Keratinocyte (primary cell): ENCODE results near the gene ZBED3. TPM values are rescaled to one million over a fixed set of nuclear protein-coding genes. Genes with fewer than 3 reads are reported as not detected.

Experiments used
- DNase-seq: peaks from one replicate; pipeline ENCODE4 v3.0.0-alpha.2; 2011; ENCODE audit warnings: low read depth, missing footprints, low spot score
- FAIRE-seq: peaks from 2 replicates; lab custom pipeline; 2011; peaks lifted over from hg19 to GRCh38; lab: Jason Lieb, UNC
- H2AFZ ChIP-seq: 2 replicates; pipeline ENCODE4 v1.6.0; 2012; ENCODE audit warnings: low read length, control low read depth, inconsistent platforms; ENCODE audit not compliant: control insufficient read depth
- H3K27ac ChIP-seq: 2 replicates; pipeline ENCODE4 v1.5.1; 2011; ENCODE audit warnings: low read length; ENCODE audit not compliant: control insufficient read depth, insufficient read depth
- H3K27me3 ChIP-seq: 3 replicates; pipeline ENCODE4 v1.6.0; 2011; ENCODE audit warnings: low read length; ENCODE audit not compliant: control insufficient read depth, insufficient read depth; ENCODE audit errors: extremely low read depth
- H3K36me3 ChIP-seq, 2 experiments: 2 replicates in 1 of 2; 3 replicates in 1 of 2; pipeline ENCODE4 v1.5.1; 2011; ENCODE audit warnings: low read length in 2 of 2, mild to moderate bottlenecking in 1 of 2; ENCODE audit not compliant: control insufficient read depth in 2 of 2, insufficient read depth in 2 of 2; ENCODE audit errors: extremely low read depth in 1 of 2
- H3K4me1 ChIP-seq: 3 replicates; pipeline ENCODE4 v1.5.1; 2011; ENCODE audit warnings: low read length; ENCODE audit not compliant: control insufficient read depth, insufficient read depth; ENCODE audit errors: extremely low read depth
- H3K4me2 ChIP-seq: 3 replicates; pipeline ENCODE4 v1.6.0; 2011; ENCODE audit warnings: low read depth, low read length; ENCODE audit not compliant: control insufficient read depth, insufficient read depth; ENCODE audit errors: extremely low read depth
- H3K4me3 ChIP-seq, 3 experiments: fragments of 200-600 bp in 1 of 3; sonication (generic) in 1 of 3; 2 replicates in 2 of 3; 3 replicates in 1 of 3; pipeline ENCODE4 v1.5.1; 2011 to 2016; ENCODE audit warnings: low read length in 3 of 3, mild to moderate bottlenecking in 3 of 3, control low read depth in 2 of 3, inconsistent platforms in 1 of 3, low read depth in 1 of 3, mixed read lengths in 1 of 3, mixed run types in 1 of 3, moderate library complexity in 1 of 3; ENCODE audit not compliant: control insufficient read depth in 2 of 3, insufficient read depth in 2 of 3; ENCODE audit errors: extremely low read depth in 1 of 3
- H3K79me2 ChIP-seq: 2 replicates; pipeline ENCODE4 v1.6.0; 2012; ENCODE audit warnings: low read length; ENCODE audit not compliant: control insufficient read depth, insufficient read depth
- H3K9ac ChIP-seq: 3 replicates; pipeline ENCODE4 v1.6.0; 2011; ENCODE audit warnings: low read length; ENCODE audit not compliant: control insufficient read depth, insufficient read depth; ENCODE audit errors: extremely low read depth
- H3K9me1 ChIP-seq: 3 replicates; pipeline ENCODE4 v1.6.0; 2011; ENCODE audit warnings: low read length; ENCODE audit not compliant: control insufficient read depth, insufficient read depth; ENCODE audit errors: extremely low read depth
- H3K9me3 ChIP-seq: 2 replicates; pipeline ENCODE4 v1.5.1; 2012; ENCODE audit warnings: low read depth, low read length; ENCODE audit not compliant: control insufficient read depth
- H4K20me1 ChIP-seq: 3 replicates; pipeline ENCODE4 v1.6.0; 2011; ENCODE audit warnings: low read length; ENCODE audit not compliant: control insufficient read depth, insufficient read depth; ENCODE audit errors: extremely low read depth
- EZH2 ChIP-seq: IDR thresholded peaks from one replicate; pipeline ENCODE4 v1.6.1; 2012; ENCODE audit warnings: inconsistent platforms, mild to moderate bottlenecking, low read length, moderate library complexity
- dilution Hi-C: fragments of 300-500 bp; cut with MboI; formaldehyde crosslinking; loops from one replicate; pipeline ENCODE4 v1.7.0; 2020; ENCODE audit warnings: low sequenced_read_pairs; ENCODE audit not compliant: extremely low pct_ligation_motif_present
- polyA plus RNA-seq, 5 experiments: library from polyadenylated mRNA; depleted of rRNA in 3 of 5; stranded (reverse) in 3 of 5; stranded (forward) in 1 of 5; unstranded in 1 of 5; fragments of >200 nt; gene quantifications; 1 replicate in 1 of 5; 2 replicates in 3 of 5; 3 replicates in 1 of 5; pipeline versions ENCODE4 v1.2.1 to v1.2.3, GENCODE V29; 2011 to 2012; ENCODE audit warnings: missing spikeins in 2 of 5, low read depth in 1 of 5, low replicate concordance in 1 of 5
- small RNA-seq, 3 experiments: library from RNA; depleted of rRNA; stranded (forward); fragments of <200 nt; gene quantifications; one replicate each; pipeline ENCODE3, GENCODE V24; 2012; ENCODE audit warnings: low read depth in 3 of 3, low replicate concordance in 1 of 3; ENCODE audit not compliant: insufficient read length in 3 of 3
- TF ChIP-seq, protein P1 (sequence below), 3 experiments: IDR thresholded peaks in 1 of 3; conservative IDR thresholded peaks in 1 of 3; optimal IDR thresholded peaks in 1 of 3; 2 replicates in 2 of 3; 3 replicates in 1 of 3; pipeline versions ENCODE3 to v1.5.1; 2011; ENCODE audit warnings: low read length in 3 of 3, mild to moderate bottlenecking in 3 of 3, moderate library complexity in 2 of 3, control low read depth in 1 of 3, inconsistent platforms in 1 of 3; ENCODE audit not compliant: insufficient read depth in 2 of 3; ENCODE audit errors: extremely low read depth in 1 of 3

ZBED3 gene
- polyA plus RNA-seq, 1 donor (not counting 4 experiments of a cell fraction or from before 2014, with no cell fraction given): 0.59 TPM

DNA sequence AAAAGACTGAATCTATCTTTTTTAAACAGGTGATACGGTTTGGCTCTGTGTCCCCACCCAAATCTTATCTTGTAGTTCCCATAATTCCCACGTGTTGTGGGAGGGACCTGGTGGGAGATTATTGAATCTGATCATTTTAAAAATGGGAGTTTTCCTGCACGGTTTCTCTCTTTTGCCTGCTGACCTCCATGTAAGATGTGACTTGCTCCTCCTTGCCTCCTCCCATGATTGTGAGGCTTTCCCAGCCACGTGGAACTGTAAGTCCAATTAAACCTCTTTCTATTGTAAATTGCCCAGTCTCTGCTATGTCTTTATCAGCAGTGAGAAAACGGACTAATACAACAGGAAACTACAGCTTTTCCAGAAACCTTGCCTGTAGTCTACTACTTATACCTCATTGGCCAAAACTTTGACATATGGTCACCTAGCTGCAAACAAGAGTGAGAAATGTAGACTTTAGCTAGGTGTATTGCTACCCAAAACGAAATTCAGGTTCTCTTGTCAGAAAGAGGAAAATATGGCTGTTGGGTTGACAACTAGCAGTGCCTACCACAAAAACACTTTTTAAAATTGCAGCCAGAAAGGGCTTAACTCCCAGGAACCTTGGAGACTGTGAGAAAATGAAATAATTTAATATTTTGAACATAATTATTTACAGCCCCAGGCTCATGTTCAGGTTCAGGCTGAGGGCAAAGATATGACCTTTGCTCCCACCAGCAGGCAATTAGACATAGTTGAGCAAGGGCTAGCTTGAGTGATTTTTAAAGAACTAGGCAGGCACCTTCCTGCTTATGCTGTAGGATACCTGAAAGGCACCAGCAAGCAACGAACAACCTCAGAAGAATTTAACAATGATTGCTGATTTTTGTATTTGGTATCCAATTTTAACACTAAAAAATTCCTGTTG, 64.3 kb downstream of the ZBED3 start:
- TF ChIP-seq, protein P1, sequence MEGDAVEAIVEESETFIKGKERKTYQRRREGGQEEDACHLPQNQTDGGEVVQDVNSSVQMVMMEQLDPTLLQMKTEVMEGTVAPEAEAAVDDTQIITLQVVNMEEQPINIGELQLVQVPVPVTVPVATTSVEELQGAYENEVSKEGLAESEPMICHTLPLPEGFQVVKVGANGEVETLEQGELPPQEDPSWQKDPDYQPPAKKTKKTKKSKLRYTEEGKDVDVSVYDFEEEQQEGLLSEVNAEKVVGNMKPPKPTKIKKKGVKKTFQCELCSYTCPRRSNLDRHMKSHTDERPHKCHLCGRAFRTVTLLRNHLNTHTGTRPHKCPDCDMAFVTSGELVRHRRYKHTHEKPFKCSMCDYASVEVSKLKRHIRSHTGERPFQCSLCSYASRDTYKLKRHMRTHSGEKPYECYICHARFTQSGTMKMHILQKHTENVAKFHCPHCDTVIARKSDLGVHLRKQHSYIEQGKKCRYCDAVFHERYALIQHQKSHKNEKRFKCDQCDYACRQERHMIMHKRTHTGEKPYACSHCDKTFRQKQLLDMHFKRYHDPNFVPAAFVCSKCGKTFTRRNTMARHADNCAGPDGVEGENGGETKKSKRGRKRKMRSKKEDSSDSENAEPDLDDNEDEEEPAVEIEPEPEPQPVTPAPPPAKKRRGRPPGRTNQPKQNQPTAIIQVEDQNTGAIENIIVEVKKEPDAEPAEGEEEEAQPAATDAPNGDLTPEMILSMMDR (optimal IDR thresholded peaks at IDR 0.05 in 1 of 3, IDR thresholded peaks at IDR 0.05 in 1 of 3, conservative IDR thresholded peaks at IDR 0.05 in 1 of 3; ENCODE audit: extremely low read depth in 1 of 3, insufficient read depth in 2 of 3, low read length in 3 of 3): no peak
- no peak for TF ChIP-seq EZH2
- Histone ChIP-seq H3K4me1 (no peaks in the 10 kb centered on the region), H3K9ac (no peak overlapping the region), H3K79me2 (no peaks in the 10 kb centered on the region), H3K4me2 (no peak overlapping the region), H3K9me1 (no peaks in the 10 kb centered on the region), H3K27me3 (peaks cover 3% of the 10 kb centered on the region), H3K27ac (no peak overlapping the region), H2AFZ (no peak overlapping the region), H3K4me3 (no peak overlapping the region), H3K36me3 (no peaks in the 10 kb centered on the region), H4K20me1 (no peaks in the 10 kb centered on the region), H3K9me3 (no peaks in the 10 kb centered on the region)
- dilution Hi-C loops: no loop called here
- DNase-seq (no peak), FAIRE-seq (no peak)

Small RNA genes lying within 50 kb of the gene (small RNA-seq; reads per million reads assigned to genes)
- 0 to 2.0 (median 0.54) reads per million in 3 experiments for gene SNORA47

Other genes with a start within 250 kb of the ZBED3 start
- not detected in 3 replicates for gene S100Z, start 237.3 kb downstream of the ZBED3 start, polyA plus RNA-seq
- gene CRHBP, start 134.2 kb downstream of the ZBED3 start, polyA plus RNA-seq: not detected in 3 replicates
- gene AGGF1, start 56.9 kb downstream of the ZBED3 start, polyA plus RNA-seq: 9.4 to 20.1 TPM (median 16.3 TPM) in 3 replicates
- not detected in 3 replicates for gene PDE8B, start 123.4 kb upstream of the ZBED3 start, polyA plus RNA-seq